Endothelial cell of umbilical vein (primary cell): Measurements from ENCODE around the gene DNAH9. TPM values are rescaled to one million over a fixed set of nuclear protein-coding genes. Genes with fewer than 3 reads are reported as not detected.

Experiments
- BruUV-seq: library from RNA; stranded (reverse); fragments of 400-500 nt; replicated peaks from 2 replicates; lab custom pipeline; 2021; lab: Mats Ljungman, UMichigan
- CTCF ChIA-PET: fragments of 300-600, 350-600 bp; sonication (Branson Sonifier 250); formaldehyde crosslinking; loops from one replicate; lab custom pipeline; 2021; ENCODE audit warnings: antibody characterized with exemption, inconsistent platforms; lab: Charles Lee
- POLR2A ChIA-PET: fragments of 300-600, 350-600 bp; sonication (Branson Sonifier 250); formaldehyde crosslinking; loops from one replicate; lab custom pipeline; 2021; ENCODE audit warnings: antibody characterized with exemption, inconsistent platforms; lab: Charles Lee
- DNase-seq: peaks from one replicate; pipeline ENCODE4 v3.0.0-alpha.2; 2011; ENCODE audit warnings: low read depth, low spot score
- FAIRE-seq: peaks from 2 replicates; lab custom pipeline; 2011; peaks lifted over from hg19 to GRCh38; lab: Jason Lieb, UNC
- H2AFZ ChIP-seq: 2 replicates; pipeline ENCODE4 v1.6.0; 2012; ENCODE audit warnings: low read depth, low read length, control low read depth, inconsistent platforms
- H3K27ac ChIP-seq: 2 replicates; pipeline ENCODE4 v1.5.1; 2011; ENCODE audit warnings: low read depth, mild to moderate bottlenecking, control low read depth, low read length, moderate library complexity; ENCODE audit not compliant: insufficient read depth
- H3K27me3 ChIP-seq, 2 experiments: 2 replicates each; pipeline versions ENCODE4 v1.6.0 to v1.6.1; 2011; ENCODE audit warnings: low read length in 2 of 2, mixed read lengths in 1 of 2; ENCODE audit not compliant: control insufficient read depth in 2 of 2, insufficient read depth in 2 of 2
- H3K36me3 ChIP-seq, 2 experiments: 2 replicates in 1 of 2; 3 replicates in 1 of 2; pipeline ENCODE4 v1.5.1; 2011; ENCODE audit warnings: low read length in 2 of 2, mild to moderate bottlenecking in 1 of 2, moderate library complexity in 1 of 2; ENCODE audit not compliant: control insufficient read depth in 2 of 2, insufficient read depth in 2 of 2; ENCODE audit errors: extremely low read depth in 1 of 2
- H3K4me1 ChIP-seq: 3 replicates; pipeline ENCODE4 v1.5.1; 2011; ENCODE audit warnings: mild to moderate bottlenecking, low read length; ENCODE audit not compliant: control insufficient read depth, insufficient read depth; ENCODE audit errors: extremely low read depth
- H3K4me2 ChIP-seq: 2 replicates; pipeline ENCODE4 v1.6.1; 2011; ENCODE audit warnings: low read length, control low read depth, mixed read lengths; ENCODE audit not compliant: insufficient read depth
- H3K4me3 ChIP-seq, 3 experiments: fragments of 200-600 bp in 1 of 3; sonication (generic), shearing (Covaris generic) in 1 of 3; replicated peaks in 1 of 3; 2 replicates each; pipeline ENCODE4 v1.5.1; 2011 to 2016; ENCODE audit warnings: control low read depth in 3 of 3, low read length in 3 of 3, mild to moderate bottlenecking in 2 of 3, inconsistent platforms in 1 of 3, low read depth in 1 of 3, moderate library complexity in 1 of 3; ENCODE audit not compliant: insufficient read depth in 1 of 3
- H3K79me2 ChIP-seq: 2 replicates; pipeline ENCODE4 v1.6.0; 2012; ENCODE audit warnings: low read length, inconsistent platforms; ENCODE audit not compliant: control insufficient read depth, insufficient read depth
- H3K9ac ChIP-seq: replicated peaks from 2 replicates; pipeline ENCODE3; 2011; ENCODE audit warnings: low read length, control low read depth; ENCODE audit not compliant: insufficient read depth; ENCODE audit errors: extremely low read depth
- H3K9me1 ChIP-seq: replicated peaks from 3 replicates; pipeline ENCODE4 v1.6.0; 2011; ENCODE audit warnings: mild to moderate bottlenecking, low read length; ENCODE audit not compliant: control insufficient read depth, insufficient read depth; ENCODE audit errors: extremely low read depth
- H3K9me3 ChIP-seq: replicated peaks from 2 replicates; pipeline ENCODE4 v1.5.1; 2012; ENCODE audit warnings: low read length, inconsistent platforms; ENCODE audit not compliant: control insufficient read depth, insufficient read depth
- H4K20me1 ChIP-seq: replicated peaks from 2 replicates; pipeline ENCODE3; 2011; ENCODE audit warnings: mild to moderate bottlenecking, low read length; ENCODE audit not compliant: control insufficient read depth, insufficient read depth; ENCODE audit errors: extremely low read depth
- CTCF ChIP-seq, 2 donors: IDR thresholded peaks; 1 replicate in 1 of 2; 2 replicates in 1 of 2; pipeline ENCODE4 v1.5.1; 2011; ENCODE audit warnings: low read length in 2 of 2, mild to moderate bottlenecking in 2 of 2, moderate library complexity in 2 of 2, control low read depth in 1 of 2, inconsistent platforms in 1 of 2, low read depth in 1 of 2; ENCODE audit not compliant: insufficient read depth in 1 of 2; ENCODE audit errors: extremely low read depth in 1 of 2
- EZH2 ChIP-seq: IDR thresholded peaks from 2 replicates; pipeline ENCODE4 v1.6.1; 2012; ENCODE audit warnings: borderline replicate concordance, low read depth, mild to moderate bottlenecking, moderate library complexity, low read length, inconsistent platforms; ENCODE audit not compliant: severe bottlenecking
- FOS ChIP-seq: IDR thresholded peaks from 2 replicates; pipeline ENCODE4 v1.6.1; 2011; ENCODE audit warnings: mild to moderate bottlenecking, low read length, moderate library complexity, borderline replicate concordance; ENCODE audit not compliant: insufficient read depth
- GATA2 ChIP-seq: IDR thresholded peaks from 2 replicates; pipeline ENCODE4 v1.7.0; 2011; ENCODE audit warnings: low read depth, mild to moderate bottlenecking, moderate library complexity, mixed read lengths, low read length; ENCODE audit not compliant: insufficient read length, insufficient read depth
- JUN ChIP-seq: IDR thresholded peaks from 2 replicates; pipeline ENCODE4 v1.6.1; 2011; ENCODE audit warnings: borderline replicate concordance, low read depth; ENCODE audit not compliant: insufficient read length, insufficient read depth
- MAX ChIP-seq: IDR thresholded peaks from 2 replicates; pipeline ENCODE4 v1.6.1; 2011; ENCODE audit not compliant: insufficient read depth, insufficient read length
- POLR2A ChIP-seq: IDR thresholded peaks from 2 replicates; pipeline ENCODE4 v1.6.1; 2012; ENCODE audit warnings: low read depth, mild to moderate bottlenecking, control low read depth, low read length
- dilution Hi-C: fragments of 300-500 bp; cut with MboI; formaldehyde crosslinking; loops from one replicate; pipeline ENCODE4 v1.15.0; 2019; ENCODE audit warnings: low sequenced_read_pairs; ENCODE audit not compliant: extremely low pct_ligation_motif_present
- intact Hi-C: fragments of 100-400 bp; cut with micrococcal nuclease; formaldehyde crosslinking; loops from one replicate; pipeline ENCODE4 v1.10.0; 2022
- polyA plus RNA-seq, 4 experiments: library from polyadenylated mRNA; depleted of rRNA in 3 of 4; stranded (reverse) in 3 of 4; unstranded in 1 of 4; fragments of >200 nt; gene quantifications; 2 replicates each; pipeline versions ENCODE4 v1.2.1 to v1.2.3, GENCODE V29; 2011 to 2012; ENCODE audit warnings: missing spikeins in 1 of 4
- total RNA-seq: library from RNA; stranded (reverse); gene quantifications from 2 replicates; pipeline ENCODE4 v1.2.3, GENCODE V29; 2021

Gene DNAH9
- total and polyA plus RNA-seq, 2 donors (not counting 3 experiments of a cell fraction or from before 2014, with no cell fraction given) = not detected

- dilution Hi-C loops = no loop called here
Measured at GRCh38 chr17:11564589-11565380, 33.5 kb upstream of the DNAH9 start.

More at GRCh38 chr17:11564589-11565380, 33.5 kb upstream of the DNAH9 start:
- Histone ChIP-seq H3K27ac (no peak overlapping the region), H3K9me3 (peaks cover 4% of the 10 kb centered on the region), H3K9ac (no peak overlapping the region), H3K4me3 (no peak overlapping the region), H4K20me1 (no peaks in the 10 kb centered on the region), H2AFZ (no peak overlapping the region), H3K36me3 (no peaks in the 10 kb centered on the region), H3K4me1 (no peaks in the 10 kb centered on the region), H3K9me1 (no peaks in the 10 kb centered on the region), H3K4me2 (no peak overlapping the region), H3K79me2 (no peaks in the 10 kb centered on the region), H3K27me3 (no peaks in the 10 kb centered on the region)
- no peak for FAIRE-seq
- no peak for TF ChIP-seq FOS
- no peak for TF ChIP-seq EZH2
- no peak for TF ChIP-seq MAX
- no peak for TF ChIP-seq CTCF (IDR thresholded peaks at IDR 0.05; ENCODE audit: extremely low read depth in 1 of 2, insufficient read depth in 1 of 2, low read depth in 1 of 2, low read length in 2 of 2)
- no peak for TF ChIP-seq POLR2A
- TF ChIP-seq GATA2 = no peak
- TF ChIP-seq JUN = no peak
- intact Hi-C loops = no loop called here
- POLR2A ChIA-PET = no interaction called here
- DNase-seq = no peak
- CTCF ChIA-PET = no interaction called here
- no TSS peak for BruUV-seq
